ENCODE measurements around the gene MAT2B. TPM values are rescaled to one million over a fixed set of nuclear protein-coding genes. Genes with fewer than 3 reads are reported as not detected.

The MAT2B gene
- total RNA-seq, 1 experiment from 2014 or later: 25.1 TPM

GRCh38 chr5:163502521-163502920 is 2.9 kb upstream of the MAT2B start:
- CTCF ChIA-PET: interaction anchor here (1.2 kb wide), 1 partner anchor 42 kb away, joined by 3 read pairs; the partner anchor contains the start of gene NUDCD2
- no peaks in the 10 kb centered on the region for H3K9me3 Mint-ChIP-seq (ENCODE audit: unreplicated experiment)
- intact Hi-C loops (cut with micrococcal nuclease; ENCODE audit: unreplicated experiment): no loop called here
- Histone ChIP-seq H3K4me3 (ENCODE audit: low read depth, low read length) (no peak overlapping the region), H3K4me1 (peaks cover 15% of the 10 kb centered on the region), H3K36me3 (ENCODE audit: control insufficient read depth, insufficient read depth, low read length) (no peaks in the 10 kb centered on the region), H3K9me3 (no peaks in the 10 kb centered on the region), H3K27me3 (replicated peaks; ENCODE audit: control insufficient read depth, insufficient read depth, low read length) (no peaks in the 10 kb centered on the region)
- H3K27ac Mint-ChIP-seq (ENCODE audit: unreplicated experiment): no peak overlapping the region
- no peak for DNase-seq
- no peaks in the 10 kb centered on the region for H3K27me3 Mint-ChIP-seq (ENCODE audit: insufficient read depth, unreplicated experiment)
- TF ChIP-seq CTCF (IDR thresholded peaks at IDR 0.05; ENCODE audit: insufficient read depth in 1 of 2, low read depth in 1 of 2, low read length in 1 of 2, severe bottlenecking in 1 of 2, unreplicated experiment in 1 of 2): no peak
- no TSS peak for BruUV-seq (replicated peaks)
- H3K4me3 Mint-ChIP-seq (ENCODE audit: unreplicated experiment): no peak overlapping the region
- POLR2A ChIA-PET: interaction anchor here (1.2 kb wide), 1 partner anchor 42 kb away, joined by 3 read pairs; the partner anchor contains the start of genes HMMR and NUDCD2
- peaks cover 11% of the 10 kb centered on the region for H3K36me3 Mint-ChIP-seq (ENCODE audit: insufficient read depth, unreplicated experiment)
- peaks cover 6% of the 10 kb centered on the region for H3K4me1 Mint-ChIP-seq (ENCODE audit: low read depth, unreplicated experiment)

- H3K4me3 ChIP-seq (ENCODE audit: low read depth, low read length): peak overlapping the region; percentile 29
- CTCF ChIA-PET: interaction anchor here (1.2 kb wide), 1 partner anchor 43 kb away, joined by 3 read pairs; the partner anchor contains the start of gene NUDCD2
- peak; percentile 39 to 56 for DNase-seq
Observed at GRCh38 chr5:163503106-163504078, 2.0 kb upstream of the MAT2B start.

More at GRCh38 chr5:163503106-163504078, 2.0 kb upstream of the MAT2B start:
- Histone ChIP-seq H3K9me3 (no peaks in the 10 kb centered on the region), H3K36me3 (ENCODE audit: control insufficient read depth, insufficient read depth, low read length) (no peaks in the 10 kb centered on the region), H3K4me1 (peaks cover 17% of the 10 kb centered on the region), H3K27me3 (replicated peaks; ENCODE audit: control insufficient read depth, insufficient read depth, low read length) (no peaks in the 10 kb centered on the region)
- intact Hi-C loops (cut with micrococcal nuclease; ENCODE audit: unreplicated experiment): loop anchor here (1.0 kb wide), 2 partner anchors 14 to 66 kb away; partner anchors contain the start of gene CCNG1
- H3K4me1 Mint-ChIP-seq (ENCODE audit: low read depth, unreplicated experiment): peaks cover 6% of the 10 kb centered on the region
- POLR2A ChIA-PET: interaction anchor here (1.2 kb wide), 1 partner anchor 43 kb away, joined by 3 read pairs; the partner anchor contains the start of genes HMMR and NUDCD2
- peak overlapping the region; percentile 85 for H3K4me3 Mint-ChIP-seq (ENCODE audit: unreplicated experiment)
- no peaks in the 10 kb centered on the region for H3K9me3 Mint-ChIP-seq (ENCODE audit: unreplicated experiment)
- BruUV-seq (replicated peaks): no TSS peak
- no peaks in the 10 kb centered on the region for H3K27me3 Mint-ChIP-seq (ENCODE audit: insufficient read depth, unreplicated experiment)
- peak overlapping the region; percentile 63 for H3K27ac Mint-ChIP-seq (ENCODE audit: unreplicated experiment)
- H3K36me3 Mint-ChIP-seq (ENCODE audit: insufficient read depth, unreplicated experiment): peaks cover 11% of the 10 kb centered on the region
- TF ChIP-seq CTCF (IDR thresholded peaks at IDR 0.05; ENCODE audit: insufficient read depth in 1 of 2, low read depth in 1 of 2, low read length in 1 of 2, severe bottlenecking in 1 of 2, unreplicated experiment in 1 of 2): peak in 1 of 2 experiments; percentile 18

Measured in Caco-2 (cell line).